HG03045 (cell line): ENCODE results near the gene ZNF10.

Source experiments
- ATAC-seq: cut with Tn5 transposase; IDR thresholded peaks from one replicate; pipeline ENCODE4 v1.9.1; 2021; ENCODE audit warnings: mild to moderate bottlenecking, moderate library complexity; ENCODE audit not compliant: unreplicated experiment

ZNF10 gene

GRCh38 chr12:133130038-133130807 is at the start of gene ZNF10, which contains the start of gene ZNF891:
Gene ZNF10 (plus strand): TSS chr12:133130627. CDS start chr12:133144493, 13,866 bp downstream.
Gene ZNF891 (minus strand): TSS chr12:133130274. CDS start chr12:133121918, 8,356 bp downstream.
- ATAC-seq = peak; percentile 90

- no peak for ATAC-seq
Observed at GRCh38 chr12:133081159-133081780, 49.2 kb upstream of the ZNF10 start.

- no peak for ATAC-seq
Observed at GRCh38 chr12:133083345-133083744, 47.1 kb upstream of the ZNF10 start.

GRCh38 chr12:133105620-133106019 is 24.8 kb upstream of the ZNF10 start:
- ATAC-seq = no peak

- ATAC-seq = no peak
Observed at GRCh38 chr12:133106253-133106652, 24.2 kb upstream of the ZNF10 start.

- ATAC-seq = no peak
Observed at GRCh38 chr12:133107121-133107520, 23.3 kb upstream of the ZNF10 start.

- no peak for ATAC-seq
Observed at GRCh38 chr12:133108150-133108549, 22.3 kb upstream of the ZNF10 start.

- no peak for ATAC-seq
Observed at GRCh38 chr12:133120385-133121191, 9.8 kb upstream of the ZNF10 start.

- ATAC-seq = no peak
Observed at GRCh38 chr12:133124674-133125073, 5.8 kb upstream of the ZNF10 start.

GRCh38 chr12:133129368-133130037 is 924 bp upstream of the ZNF10 start:
- no peak for ATAC-seq

GRCh38 chr12:133130808-133131128 is 341 bp downstream of the ZNF10 start:
- peak; percentile 6 for ATAC-seq

GRCh38 chr12:133135747-133136146 is 5.3 kb downstream of the ZNF10 start:
- ATAC-seq = no peak

GRCh38 chr12:133145981-133146380 is 15.6 kb downstream of the ZNF10 start:
- no peak for ATAC-seq

- no peak for ATAC-seq
Observed at GRCh38 chr12:133156125-133156690, 25.8 kb downstream of the ZNF10 start.

GRCh38 chr12:133165776-133166175 is 35.3 kb downstream of the ZNF10 start:
- no peak for ATAC-seq

GRCh38 chr12:133172491-133172890 is 42.1 kb downstream of the ZNF10 start:
- no peak for ATAC-seq

GRCh38 chr12:133174901-133175300 is 44.5 kb downstream of the ZNF10 start:
- ATAC-seq = no peak

- no peak for ATAC-seq
Observed at GRCh38 chr12:133180669-133181068, 50.2 kb downstream of the ZNF10 start.

- peak; percentile 90 for ATAC-seq
Observed at GRCh38 chr12:133181238-133181959, 51.0 kb downstream of the ZNF10 start, which contains the start of gene ZNF268. Gene ZNF268 (plus strand): TSS chr12:133181495. CDS start chr12:133181998, 503 bp downstream.

GRCh38 chr12:133190176-133190575 is 59.7 kb downstream of the ZNF10 start:
- no peak for ATAC-seq
